HG03432 (cell line): ENCODE data around the gene DAZL.

ENCODE experiments used
- ATAC-seq: cut with Tn5 transposase; IDR thresholded peaks from one replicate; pipeline ENCODE4 v1.9.1; 2021; ENCODE audit warnings: mild to moderate bottlenecking, moderate library complexity; ENCODE audit not compliant: unreplicated experiment

Gene DAZL

GRCh38 chr3:16596352-16597032, 8.7 kb downstream of the DAZL start:
- peak; percentile 81 for ATAC-seq

GRCh38 chr3:16595778-16596177, 9.4 kb downstream of the DAZL start:
- no peak for ATAC-seq

GRCh38 chr3:16589867-16590624, 15.2 kb downstream of the DAZL start:
- peak; percentile 99 for ATAC-seq

- ATAC-seq, result no peak
Observed at GRCh38 chr3:16589120-16589519, 16.1 kb downstream of the DAZL start.

GRCh38 chr3:16587681-16588060, 17.6 kb downstream of the DAZL start:
- ATAC-seq, result no peak

GRCh38 chr3:16587047-16587680, 18.1 kb downstream of the DAZL start:
- no peak for ATAC-seq

- ATAC-seq, result no peak
Observed at GRCh38 chr3:16584880-16585279, 20.3 kb downstream of the DAZL start.

GRCh38 chr3:16583551-16583950, 21.7 kb downstream of the DAZL start:
- no peak for ATAC-seq

- ATAC-seq, result no peak
Observed at GRCh38 chr3:16570113-16570512, 35.1 kb downstream of the DAZL start.

GRCh38 chr3:16568532-16568931, 36.7 kb downstream of the DAZL start:
- ATAC-seq, result no peak

GRCh38 chr3:16568115-16568514, 37.1 kb downstream of the DAZL start:
- no peak for ATAC-seq

- no peak for ATAC-seq
Observed at GRCh38 chr3:16559653-16560365, 45.4 kb downstream of the DAZL start.

GRCh38 chr3:16554126-16554525, 51.1 kb downstream of the DAZL start:
- ATAC-seq, result no peak

- no peak for ATAC-seq
Observed at GRCh38 chr3:16552757-16553156, 52.5 kb downstream of the DAZL start.

GRCh38 chr3:16551342-16551976, 53.8 kb downstream of the DAZL start:
- no peak for ATAC-seq

- ATAC-seq, result peak; percentile 92
Observed at GRCh38 chr3:16550676-16551341, 54.4 kb downstream of the DAZL start.

- ATAC-seq, result peak; percentile 39
Observed at GRCh38 chr3:16550305-16550675, 54.9 kb downstream of the DAZL start.

GRCh38 chr3:16548721-16549120, 56.5 kb downstream of the DAZL start:
- ATAC-seq, result no peak

GRCh38 chr3:16547561-16548357, 57.5 kb downstream of the DAZL start:
- no peak for ATAC-seq
